NB4 (cell line): ENCODE measurements around the gene DMAC2.

Experiments used
- DNase-seq: peaks from one replicate; pipeline ENCODE4 v3.0.0; 2010; ENCODE audit warnings: low read depth
- H3K4me3 ChIP-seq: one replicate; pipeline ENCODE4 v1.5.1; 2011; ENCODE audit warnings: mild to moderate bottlenecking, low read depth, low read length, moderate library complexity
- MYC ChIP-seq: IDR thresholded peaks from 2 replicates; pipeline ENCODE4 v1.6.1; 2011; ENCODE audit warnings: low read depth, low read length
- POLR2A ChIP-seq: IDR thresholded peaks from 2 replicates; pipeline ENCODE4 v1.6.1; 2011; ENCODE audit warnings: mild to moderate bottlenecking; ENCODE audit not compliant: insufficient read length; ENCODE audit errors: extremely low read depth
- TF ChIP-seq, protein P1 (sequence below): IDR thresholded peaks from one replicate; pipeline ENCODE4 v1.5.1; 2012; ENCODE audit warnings: low read depth, low read length
- TF ChIP-seq, protein P2 (sequence below): IDR thresholded peaks from 2 replicates; pipeline ENCODE4 v1.6.1; 2011; ENCODE audit warnings: low read depth, low read length

DMAC2 gene

DNA sequence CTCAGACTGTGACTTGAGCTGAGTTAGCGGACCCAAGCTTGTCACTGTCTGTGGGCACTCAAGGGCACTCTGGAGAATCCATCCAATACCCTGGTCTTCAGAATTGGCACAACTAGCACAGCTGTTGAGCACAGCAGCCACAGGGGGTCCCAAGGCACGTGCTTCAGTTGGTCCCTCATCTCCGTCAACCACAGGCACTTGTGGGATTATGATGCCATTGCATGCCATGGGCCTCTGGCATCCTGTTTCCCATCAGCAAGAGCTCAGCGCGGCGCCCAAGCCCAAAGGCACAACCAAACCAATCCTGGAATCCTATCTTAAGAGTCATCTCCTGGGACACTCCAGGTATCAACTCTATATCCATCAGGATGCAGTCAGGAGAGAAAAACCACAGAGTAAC is 8.8 kb downstream of the DMAC2 start:
- no peak for TF ChIP-seq MYC
- TF ChIP-seq, protein P1, sequence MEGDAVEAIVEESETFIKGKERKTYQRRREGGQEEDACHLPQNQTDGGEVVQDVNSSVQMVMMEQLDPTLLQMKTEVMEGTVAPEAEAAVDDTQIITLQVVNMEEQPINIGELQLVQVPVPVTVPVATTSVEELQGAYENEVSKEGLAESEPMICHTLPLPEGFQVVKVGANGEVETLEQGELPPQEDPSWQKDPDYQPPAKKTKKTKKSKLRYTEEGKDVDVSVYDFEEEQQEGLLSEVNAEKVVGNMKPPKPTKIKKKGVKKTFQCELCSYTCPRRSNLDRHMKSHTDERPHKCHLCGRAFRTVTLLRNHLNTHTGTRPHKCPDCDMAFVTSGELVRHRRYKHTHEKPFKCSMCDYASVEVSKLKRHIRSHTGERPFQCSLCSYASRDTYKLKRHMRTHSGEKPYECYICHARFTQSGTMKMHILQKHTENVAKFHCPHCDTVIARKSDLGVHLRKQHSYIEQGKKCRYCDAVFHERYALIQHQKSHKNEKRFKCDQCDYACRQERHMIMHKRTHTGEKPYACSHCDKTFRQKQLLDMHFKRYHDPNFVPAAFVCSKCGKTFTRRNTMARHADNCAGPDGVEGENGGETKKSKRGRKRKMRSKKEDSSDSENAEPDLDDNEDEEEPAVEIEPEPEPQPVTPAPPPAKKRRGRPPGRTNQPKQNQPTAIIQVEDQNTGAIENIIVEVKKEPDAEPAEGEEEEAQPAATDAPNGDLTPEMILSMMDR: no peak
- no peak for DNase-seq
- no peak overlapping the region for H3K4me3 ChIP-seq

DNA sequence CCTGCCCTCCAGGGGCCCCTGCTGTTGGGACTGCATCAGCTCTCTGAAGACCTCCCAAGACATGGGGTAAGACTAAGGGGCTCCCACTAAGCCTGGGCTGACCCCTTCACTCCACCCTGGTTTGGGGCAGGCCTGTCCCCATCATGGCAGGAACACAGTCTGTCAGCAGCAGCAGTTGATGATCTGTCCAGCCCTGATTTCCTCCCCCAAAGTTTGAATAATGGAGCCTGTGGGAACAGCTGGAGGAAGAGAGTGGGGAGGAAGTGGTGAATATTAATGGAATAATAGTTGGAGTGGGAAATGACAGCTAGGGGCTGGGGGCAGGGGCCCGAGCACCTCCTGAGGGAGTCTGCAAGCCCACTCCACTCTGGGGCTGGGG is 11.2 kb downstream of the DMAC2 start:
- TF ChIP-seq POLR2A: no peak
- no peak for TF ChIP-seq MYC
- TF ChIP-seq, protein P2, sequence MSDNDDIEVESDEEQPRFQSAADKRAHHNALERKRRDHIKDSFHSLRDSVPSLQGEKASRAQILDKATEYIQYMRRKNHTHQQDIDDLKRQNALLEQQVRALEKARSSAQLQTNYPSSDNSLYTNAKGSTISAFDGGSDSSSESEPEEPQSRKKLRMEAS: no peak
- TF ChIP-seq, protein P1: no peak
- peak overlapping the region; percentile 38 for H3K4me3 ChIP-seq
- no peak for DNase-seq

DNA sequence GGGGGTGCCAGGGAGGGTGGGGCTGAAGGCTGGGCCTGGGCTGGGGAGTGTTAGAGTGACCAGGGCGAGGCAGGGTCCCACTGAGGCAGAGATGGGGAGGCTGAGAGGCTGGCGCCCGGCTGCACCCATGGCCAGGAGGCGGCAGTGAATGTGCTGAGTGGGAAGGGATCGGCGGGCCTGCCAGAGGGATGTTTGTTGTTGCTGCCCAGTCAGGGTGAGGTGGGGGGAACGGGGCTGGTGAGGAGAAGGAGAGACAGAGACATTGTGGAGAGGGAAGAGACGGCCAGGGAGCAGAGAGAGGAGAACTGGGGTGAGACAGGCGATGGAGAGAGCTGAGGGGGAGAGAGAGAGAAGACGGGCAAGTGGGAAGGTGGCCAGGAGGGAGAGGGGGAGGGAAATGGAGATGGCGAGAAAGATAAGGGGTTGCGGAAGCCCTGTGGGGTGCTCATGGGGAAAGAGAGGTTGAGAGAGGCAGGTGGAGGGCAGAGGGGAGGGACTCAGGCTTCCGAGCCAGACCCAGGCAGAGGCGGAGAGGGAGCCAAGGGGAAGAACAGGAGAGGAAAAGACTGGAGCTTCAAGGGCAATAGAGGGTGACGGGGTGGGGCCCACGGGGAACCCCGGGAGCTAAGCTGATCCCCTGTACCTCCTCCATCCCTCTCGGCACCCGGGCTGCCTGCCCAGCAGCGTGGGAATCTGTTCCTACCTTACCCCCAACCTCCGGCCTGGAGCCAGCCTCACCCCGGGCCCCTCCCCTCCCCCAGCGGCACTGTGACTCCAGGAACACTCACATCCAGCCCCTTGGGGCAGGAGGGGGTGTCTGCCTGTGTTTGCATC is 11.8 kb downstream of the DMAC2 start:
- H3K4me3 ChIP-seq: peak overlapping the region; percentile 38
- DNase-seq: peak; percentile 71
- TF ChIP-seq, protein P2: no peak
- TF ChIP-seq MYC (no peak), POLR2A (no peak)
- TF ChIP-seq, protein P1: no peak

DNA sequence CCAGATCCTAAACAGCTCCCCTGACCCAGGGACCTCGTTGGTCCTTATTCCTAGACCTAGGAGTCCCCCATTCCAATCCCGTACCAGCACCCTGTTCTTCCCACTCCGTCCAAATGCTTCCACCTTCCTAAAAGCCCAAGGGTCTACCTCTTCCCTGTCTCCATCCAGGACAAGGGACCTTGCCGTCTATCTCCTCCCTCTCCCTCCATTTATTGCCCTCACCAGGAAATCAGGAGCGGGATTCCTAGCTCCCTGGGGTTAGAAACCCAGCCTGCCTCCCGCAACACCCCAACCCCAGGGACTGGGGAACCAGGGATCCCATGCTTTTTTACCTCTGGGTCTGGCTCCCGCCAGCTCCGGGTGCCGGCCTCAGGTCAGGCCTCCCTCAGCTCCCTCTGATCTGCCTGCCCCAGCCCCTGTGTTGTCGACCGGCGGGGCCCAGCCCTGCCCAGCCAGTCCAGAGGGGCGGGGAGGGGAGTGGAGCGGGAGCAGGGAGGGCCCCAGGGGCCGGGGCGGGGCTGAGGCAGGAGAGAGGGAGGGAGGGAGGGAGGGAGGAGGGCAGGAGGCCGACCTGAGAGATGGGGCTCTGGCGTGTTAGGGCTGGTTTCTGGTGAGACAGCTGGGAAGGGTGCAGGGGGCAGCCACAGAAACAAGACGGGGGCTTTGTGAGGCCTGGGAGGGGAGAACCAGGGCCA is 12.6 kb downstream of the DMAC2 start, which contains the start of gene B3GNT8:
B3GNT8 (minus strand) TSS at position 423 of the 695 bp plus-strand sequence. CDS start 596 bp downstream, outside the sequence.
- no peak for TF ChIP-seq POLR2A
- TF ChIP-seq, protein P2: no peak
- TF ChIP-seq MYC: no peak
- DNase-seq: peak; percentile 87
- peak within 1 kb of the TSS; percentile 71 for H3K4me3 ChIP-seq

DNA sequence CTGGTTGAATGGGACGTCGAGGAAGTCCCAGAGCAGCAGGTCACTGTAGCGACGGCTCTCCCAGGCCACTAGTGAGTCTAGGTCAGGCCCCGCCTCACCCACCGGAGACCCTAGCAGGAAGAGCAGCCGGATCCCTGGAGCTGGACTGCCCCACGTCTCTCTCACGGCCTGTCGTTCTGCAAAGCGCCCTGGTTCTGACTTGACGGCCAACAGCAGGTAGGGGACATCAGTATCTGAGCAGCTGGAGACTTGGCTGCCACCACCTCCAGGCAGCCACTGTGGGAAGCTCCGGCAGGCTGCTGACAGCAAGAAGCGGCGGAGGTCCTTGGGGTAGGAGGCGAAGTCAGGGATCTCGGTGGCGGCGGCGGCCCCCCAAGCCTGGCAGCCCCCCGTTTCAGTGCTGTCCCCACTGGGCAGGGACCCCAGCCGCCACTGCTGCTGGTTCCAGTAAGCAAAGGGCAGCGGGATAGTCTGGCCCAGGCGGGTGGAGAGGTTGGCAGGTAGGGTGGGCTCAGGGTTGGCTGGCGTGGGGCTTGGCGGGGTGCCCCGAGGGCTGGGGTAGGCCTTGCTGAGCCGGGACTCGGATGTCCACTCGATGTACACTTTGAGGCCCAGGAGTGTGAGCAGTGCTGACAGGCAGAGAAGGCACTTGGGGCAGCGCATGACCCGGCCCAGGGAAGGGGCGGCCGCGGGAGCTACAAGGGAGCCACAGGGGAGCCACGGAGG is 13.4 kb downstream of the DMAC2 start:
- DNase-seq: no peak
- TF ChIP-seq, protein P1: no peak
- TF ChIP-seq, protein P2: no peak
- no peak for TF ChIP-seq POLR2A
- TF ChIP-seq MYC: no peak
- no peak overlapping the region for H3K4me3 ChIP-seq
